Measurements from ENCODE around the gene ZNF177.

DNA sequence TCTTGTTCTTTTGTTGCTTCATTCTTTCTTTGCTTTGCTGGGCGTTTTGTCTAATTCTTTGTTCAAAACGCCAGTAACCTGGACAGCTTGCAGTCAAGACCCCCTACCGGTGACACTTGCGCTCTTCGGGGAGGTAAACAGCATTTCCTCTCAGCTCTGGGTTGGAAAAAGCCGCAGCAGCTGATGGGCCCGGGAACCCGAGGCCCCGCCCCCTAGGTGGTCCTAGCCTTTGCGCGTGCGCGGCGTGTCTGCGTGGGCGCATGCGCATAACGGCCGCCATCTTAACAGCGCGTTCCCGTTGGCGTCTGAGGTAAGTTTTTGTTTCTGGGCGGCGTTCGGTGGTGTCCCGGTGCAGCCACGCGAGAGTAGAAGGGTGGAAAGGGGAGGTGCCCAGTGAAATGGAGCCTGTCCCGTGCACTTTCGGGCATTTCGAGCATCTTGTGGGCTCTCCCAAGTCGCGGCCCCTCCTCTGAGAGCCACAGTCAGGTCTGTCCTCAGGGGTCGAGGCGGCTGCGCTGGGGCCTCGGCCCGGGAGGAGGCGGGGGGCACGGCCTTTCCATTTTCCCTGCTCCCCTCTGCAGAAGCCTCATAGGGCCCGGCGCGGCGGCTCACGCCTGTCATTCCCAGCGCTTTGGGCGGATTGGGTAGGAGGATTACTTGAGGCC is 38.8 kb upstream of the ZNF177 start, which contains the start of gene ZNF559:
- TF ChIP-seq, protein P1, sequence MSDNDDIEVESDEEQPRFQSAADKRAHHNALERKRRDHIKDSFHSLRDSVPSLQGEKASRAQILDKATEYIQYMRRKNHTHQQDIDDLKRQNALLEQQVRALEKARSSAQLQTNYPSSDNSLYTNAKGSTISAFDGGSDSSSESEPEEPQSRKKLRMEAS (IDR thresholded peaks at IDR 0.05), result no peak
- TF ChIP-seq, protein P2, sequence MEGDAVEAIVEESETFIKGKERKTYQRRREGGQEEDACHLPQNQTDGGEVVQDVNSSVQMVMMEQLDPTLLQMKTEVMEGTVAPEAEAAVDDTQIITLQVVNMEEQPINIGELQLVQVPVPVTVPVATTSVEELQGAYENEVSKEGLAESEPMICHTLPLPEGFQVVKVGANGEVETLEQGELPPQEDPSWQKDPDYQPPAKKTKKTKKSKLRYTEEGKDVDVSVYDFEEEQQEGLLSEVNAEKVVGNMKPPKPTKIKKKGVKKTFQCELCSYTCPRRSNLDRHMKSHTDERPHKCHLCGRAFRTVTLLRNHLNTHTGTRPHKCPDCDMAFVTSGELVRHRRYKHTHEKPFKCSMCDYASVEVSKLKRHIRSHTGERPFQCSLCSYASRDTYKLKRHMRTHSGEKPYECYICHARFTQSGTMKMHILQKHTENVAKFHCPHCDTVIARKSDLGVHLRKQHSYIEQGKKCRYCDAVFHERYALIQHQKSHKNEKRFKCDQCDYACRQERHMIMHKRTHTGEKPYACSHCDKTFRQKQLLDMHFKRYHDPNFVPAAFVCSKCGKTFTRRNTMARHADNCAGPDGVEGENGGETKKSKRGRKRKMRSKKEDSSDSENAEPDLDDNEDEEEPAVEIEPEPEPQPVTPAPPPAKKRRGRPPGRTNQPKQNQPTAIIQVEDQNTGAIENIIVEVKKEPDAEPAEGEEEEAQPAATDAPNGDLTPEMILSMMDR (IDR thresholded peaks at IDR 0.05; ENCODE audit: low read depth, low read length, missing input control), result peak; percentile 35
- no peak for TF ChIP-seq JUND (IDR thresholded peaks at IDR 0.05)
- TF ChIP-seq, protein P3, sequence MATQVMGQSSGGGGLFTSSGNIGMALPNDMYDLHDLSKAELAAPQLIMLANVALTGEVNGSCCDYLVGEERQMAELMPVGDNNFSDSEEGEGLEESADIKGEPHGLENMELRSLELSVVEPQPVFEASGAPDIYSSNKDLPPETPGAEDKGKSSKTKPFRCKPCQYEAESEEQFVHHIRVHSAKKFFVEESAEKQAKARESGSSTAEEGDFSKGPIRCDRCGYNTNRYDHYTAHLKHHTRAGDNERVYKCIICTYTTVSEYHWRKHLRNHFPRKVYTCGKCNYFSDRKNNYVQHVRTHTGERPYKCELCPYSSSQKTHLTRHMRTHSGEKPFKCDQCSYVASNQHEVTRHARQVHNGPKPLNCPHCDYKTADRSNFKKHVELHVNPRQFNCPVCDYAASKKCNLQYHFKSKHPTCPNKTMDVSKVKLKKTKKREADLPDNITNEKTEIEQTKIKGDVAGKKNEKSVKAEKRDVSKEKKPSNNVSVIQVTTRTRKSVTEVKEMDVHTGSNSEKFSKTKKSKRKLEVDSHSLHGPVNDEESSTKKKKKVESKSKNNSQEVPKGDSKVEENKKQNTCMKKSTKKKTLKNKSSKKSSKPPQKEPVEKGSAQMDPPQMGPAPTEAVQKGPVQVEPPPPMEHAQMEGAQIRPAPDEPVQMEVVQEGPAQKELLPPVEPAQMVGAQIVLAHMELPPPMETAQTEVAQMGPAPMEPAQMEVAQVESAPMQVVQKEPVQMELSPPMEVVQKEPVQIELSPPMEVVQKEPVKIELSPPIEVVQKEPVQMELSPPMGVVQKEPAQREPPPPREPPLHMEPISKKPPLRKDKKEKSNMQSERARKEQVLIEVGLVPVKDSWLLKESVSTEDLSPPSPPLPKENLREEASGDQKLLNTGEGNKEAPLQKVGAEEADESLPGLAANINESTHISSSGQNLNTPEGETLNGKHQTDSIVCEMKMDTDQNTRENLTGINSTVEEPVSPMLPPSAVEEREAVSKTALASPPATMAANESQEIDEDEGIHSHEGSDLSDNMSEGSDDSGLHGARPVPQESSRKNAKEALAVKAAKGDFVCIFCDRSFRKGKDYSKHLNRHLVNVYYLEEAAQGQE (IDR thresholded peaks at IDR 0.05), result no peak

Data from liver (tissue), 3 donors.